Fibroblast of skin of left biceps (primary cell): ENCODE measurements around the gene STAM.
"Not testable (repeated sequence)": the region's sequence is repeated elsewhere in the genome, so short reads cannot be mapped to it uniquely, and the experiment has no call there.

Source experiments
- DNase-seq, 2 experiments: peaks; one replicate each; pipeline ENCODE4 v3.0.0-alpha.2; 2013; ENCODE audit warnings: low read depth in 2 of 2

The STAM gene

GRCh38 chr10:17643755-17644484, at the start of gene STAM:
TSS of gene STAM (plus strand) at chr10:17644151. CDS start at chr10:17644340, 189 bp downstream.
- peak; percentile 82 to 87 for DNase-seq

GRCh38 chr10:17597386-17597785, 46.6 kb upstream of the STAM start:
- no peak for DNase-seq

GRCh38 chr10:17599089-17599488, 44.9 kb upstream of the STAM start:
- DNase-seq, result no peak

- no peak for DNase-seq
These were observed 38.0 kb upstream of the STAM start for GRCh38 chr10:17605936-17606335.

GRCh38 chr10:17606547-17607040, 37.4 kb upstream of the STAM start:
- DNase-seq, result no peak

- DNase-seq, result no peak
These were observed 36.9 kb upstream of the STAM start for GRCh38 chr10:17607060-17607459.

GRCh38 chr10:17607603-17608332, 36.2 kb upstream of the STAM start:
- no peak for DNase-seq

- no peak for DNase-seq
These were observed 34.4 kb upstream of the STAM start for GRCh38 chr10:17609523-17610079.

- DNase-seq, result no peak
These were observed 27.4 kb upstream of the STAM start for GRCh38 chr10:17616403-17617030.

GRCh38 chr10:17617031-17617911, 26.7 kb upstream of the STAM start, which contains the start of gene HACD1:
TSS of gene HACD1 (minus strand) at chr10:17617374. CDS start at chr10:17617339, 35 bp downstream.
- peak in 1 of 2 experiments; percentile 18 for DNase-seq

- no peak for DNase-seq
These were observed 21.9 kb upstream of the STAM start for GRCh38 chr10:17622061-17622460.

- no peak for DNase-seq
These were observed 19.0 kb upstream of the STAM start for GRCh38 chr10:17624996-17625395.

GRCh38 chr10:17626656-17627055, 17.3 kb upstream of the STAM start:
- no peak for DNase-seq

GRCh38 chr10:17632590-17632989, 11.4 kb upstream of the STAM start:
- not testable (repeated sequence) for DNase-seq

GRCh38 chr10:17633353-17633752, 10.6 kb upstream of the STAM start:
- DNase-seq, result no peak

- DNase-seq, result no peak
These were observed 6.1 kb upstream of the STAM start for GRCh38 chr10:17637869-17638268.

GRCh38 chr10:17640331-17640816, 3.6 kb upstream of the STAM start:
- DNase-seq, result no peak

- peak in 1 of 2 experiments; percentile 44 for DNase-seq
These were observed 604 bp upstream of the STAM start for GRCh38 chr10:17643339-17643754.

GRCh38 chr10:17644485-17644943, 563 bp downstream of the STAM start:
- DNase-seq, result no peak

GRCh38 chr10:17645621-17646345, 1.8 kb downstream of the STAM start:
- no peak for DNase-seq
